ENCODE measurements around the gene MAMDC4. TPM values are rescaled to one million over a fixed set of nuclear protein-coding genes. Genes with fewer than 3 reads are reported as not detected.

MAMDC4 gene
- total RNA-seq, 1 donor from 2014 or later = 22.6 TPM

GRCh38 chr9:136885950-136886578, 33.9 kb downstream of the MAMDC4 start, which contains the start of gene TRAF2:
TRAF2 (plus strand) TSS chr9:136886516; CDS start chr9:136898741, 12,225 bp downstream.
- Mint-ChIP-seq H3K27ac (peak within 1 kb of the TSS; percentile 76), H3K4me3 (peak within 1 kb of the TSS; percentile 74), H3K9me3 (no peaks in the 10 kb centered on the region), H3K4me1 (peaks cover 8% of the 10 kb centered on the region), H3K36me3 (no peaks in the 10 kb centered on the region), H3K27me3 (ENCODE audit: low read depth) (no peaks in the 10 kb centered on the region)
- DNase-seq (ENCODE audit: low spot score in 2 of 2, unreplicated experiment in 2 of 2) = peak; percentile 97 to 99
- no peak for TF ChIP-seq CTCF (IDR thresholded peaks at IDR 0.05; ENCODE audit: unreplicated experiment)

DNA sequence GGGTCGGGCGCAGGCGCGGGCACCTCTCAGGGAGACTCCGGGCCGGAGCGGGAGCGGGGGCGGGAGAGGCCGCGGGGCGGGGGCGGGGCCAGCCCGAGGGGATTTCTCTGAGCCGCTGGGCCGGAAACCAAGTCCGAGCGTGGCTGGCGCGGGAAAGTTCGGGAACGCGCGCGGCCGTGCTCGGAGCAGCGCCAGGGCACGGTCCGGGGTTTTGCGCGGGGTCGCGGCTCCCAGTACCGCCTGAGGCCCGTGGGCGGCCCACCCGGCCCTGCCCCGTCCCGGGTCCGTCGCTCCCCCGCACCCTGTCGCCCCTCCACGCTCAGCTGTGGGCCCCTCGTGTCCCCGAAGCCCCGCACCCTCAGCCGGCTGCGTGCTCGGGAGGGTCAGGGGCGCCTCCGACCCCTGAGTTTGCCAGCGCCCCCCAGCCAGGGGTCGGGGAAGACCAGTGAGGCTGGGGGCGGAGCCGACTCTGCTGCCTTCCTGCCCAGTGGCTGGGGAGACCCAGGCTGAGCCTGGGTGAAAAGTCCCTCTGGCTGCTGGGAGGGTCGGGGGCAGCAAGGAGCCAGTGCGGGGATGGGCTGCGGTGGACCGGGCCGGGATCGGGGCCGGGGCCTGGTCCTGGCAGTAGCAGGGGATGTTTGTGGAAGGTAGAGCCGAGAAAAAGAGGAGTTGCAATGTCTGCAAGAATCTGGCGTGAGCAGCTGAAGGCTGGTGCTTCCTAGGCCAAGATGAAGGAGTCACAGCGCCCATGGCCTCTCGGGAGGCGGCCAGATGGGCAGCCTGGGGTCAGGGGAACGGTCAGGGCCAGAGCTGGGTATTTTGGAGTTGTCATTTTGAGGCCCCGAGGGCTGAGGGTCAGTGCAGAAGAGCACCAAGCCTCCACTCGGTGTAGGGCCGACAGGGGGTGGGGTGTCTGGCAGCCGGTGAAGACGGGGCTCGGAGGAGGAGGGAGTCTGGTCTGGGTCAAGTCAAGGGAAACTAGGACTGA, 34.8 kb downstream of the MAMDC4 start:
- Mint-ChIP-seq H3K4me1 (peaks cover 8% of the 10 kb centered on the region), H3K27me3 (ENCODE audit: low read depth) (no peaks in the 10 kb centered on the region), H3K9me3 (no peaks in the 10 kb centered on the region), H3K36me3 (no peaks in the 10 kb centered on the region), H3K27ac (peak overlapping the region; percentile 76), H3K4me3 (peak overlapping the region; percentile 74)
- DNase-seq (ENCODE audit: low spot score in 2 of 2, unreplicated experiment in 2 of 2) = peak in 1 of 2 experiments; percentile 57
- no peak for TF ChIP-seq CTCF (IDR thresholded peaks at IDR 0.05; ENCODE audit: unreplicated experiment)

- H3K36me3 Mint-ChIP-seq = no peaks in the 10 kb centered on the region
- H3K9me3 Mint-ChIP-seq = no peaks in the 10 kb centered on the region
- H3K27me3 Mint-ChIP-seq (ENCODE audit: low read depth) = no peaks in the 10 kb centered on the region
- no peak overlapping the region for H3K4me3 Mint-ChIP-seq
- DNase-seq (ENCODE audit: low spot score in 2 of 2, unreplicated experiment in 2 of 2) = no peak
- no peak for TF ChIP-seq CTCF (IDR thresholded peaks at IDR 0.05; ENCODE audit: unreplicated experiment)
- peaks cover 8% of the 10 kb centered on the region for H3K4me1 Mint-ChIP-seq
- no peak overlapping the region for H3K27ac Mint-ChIP-seq
Measured at GRCh38 chr9:136888454-136888853, 36.3 kb downstream of the MAMDC4 start.

DNA sequence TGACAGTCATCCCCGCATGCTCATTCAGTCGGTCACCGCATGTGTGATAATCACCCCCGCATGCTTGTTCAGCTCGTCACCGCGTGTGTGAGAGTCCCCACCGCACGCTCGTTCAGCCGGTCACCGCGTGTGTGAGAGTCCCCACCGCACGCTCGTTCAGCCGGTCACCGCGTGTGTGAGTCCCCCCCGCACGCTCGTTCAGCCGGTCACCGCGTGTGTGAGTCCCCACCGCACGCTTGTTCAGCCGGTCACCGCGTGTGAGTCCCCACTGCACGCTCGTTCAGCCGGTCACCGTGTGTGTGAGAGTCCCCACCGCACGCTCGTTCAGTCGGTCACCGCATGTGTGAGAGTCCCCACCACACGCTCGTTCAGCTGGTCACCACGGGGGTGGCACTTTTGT, 37.7 kb downstream of the MAMDC4 start:
- DNase-seq (ENCODE audit: low spot score in 2 of 2, unreplicated experiment in 2 of 2) = no peak
- Mint-ChIP-seq H3K4me1 (peaks cover 8% of the 10 kb centered on the region), H3K4me3 (no peak overlapping the region), H3K36me3 (peaks cover 2% of the 10 kb centered on the region), H3K27ac (no peak overlapping the region), H3K9me3 (no peaks in the 10 kb centered on the region), H3K27me3 (ENCODE audit: low read depth) (no peaks in the 10 kb centered on the region)
- no peak for TF ChIP-seq CTCF (IDR thresholded peaks at IDR 0.05; ENCODE audit: unreplicated experiment)

GRCh38 chr9:136890661-136891060, 38.5 kb downstream of the MAMDC4 start:
- no peak overlapping the region for H3K4me3 Mint-ChIP-seq
- H3K4me1 Mint-ChIP-seq = peaks cover 8% of the 10 kb centered on the region
- peaks cover 2% of the 10 kb centered on the region for H3K36me3 Mint-ChIP-seq
- H3K9me3 Mint-ChIP-seq = no peaks in the 10 kb centered on the region
- H3K27ac Mint-ChIP-seq = no peak overlapping the region
- TF ChIP-seq CTCF (IDR thresholded peaks at IDR 0.05; ENCODE audit: unreplicated experiment) = no peak
- H3K27me3 Mint-ChIP-seq (ENCODE audit: low read depth) = no peaks in the 10 kb centered on the region
- no peak for DNase-seq (ENCODE audit: low spot score in 2 of 2, unreplicated experiment in 2 of 2)
